DMS114 treated with DMSO at 0.1 percent for 48 hours (cell line): Measurements from ENCODE around the gene AFTPH.

Experiments
- DNase-seq: peaks from one replicate; lab custom pipeline; 2025; ENCODE audit not compliant: unreplicated experiment; lab: John Stamatoyannopoulos, UW

AFTPH gene

DNA sequence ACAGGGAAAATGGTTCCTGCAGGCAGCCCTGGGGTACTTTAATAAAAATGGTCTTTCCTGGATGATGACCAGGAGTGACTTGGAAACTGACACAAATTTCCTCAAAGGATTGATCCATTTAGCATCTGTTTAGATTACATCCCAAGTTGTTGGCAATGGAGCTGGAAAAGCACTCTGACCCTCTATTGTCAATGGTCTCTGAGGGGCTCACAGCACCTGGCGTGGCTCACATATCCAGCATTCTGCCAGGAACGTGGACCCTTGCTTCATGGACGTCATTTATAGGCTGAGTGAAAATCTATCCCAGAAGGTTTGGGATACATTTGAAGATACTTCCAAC, 85.8 kb downstream of the AFTPH start:
- no peak for DNase-seq

DNA sequence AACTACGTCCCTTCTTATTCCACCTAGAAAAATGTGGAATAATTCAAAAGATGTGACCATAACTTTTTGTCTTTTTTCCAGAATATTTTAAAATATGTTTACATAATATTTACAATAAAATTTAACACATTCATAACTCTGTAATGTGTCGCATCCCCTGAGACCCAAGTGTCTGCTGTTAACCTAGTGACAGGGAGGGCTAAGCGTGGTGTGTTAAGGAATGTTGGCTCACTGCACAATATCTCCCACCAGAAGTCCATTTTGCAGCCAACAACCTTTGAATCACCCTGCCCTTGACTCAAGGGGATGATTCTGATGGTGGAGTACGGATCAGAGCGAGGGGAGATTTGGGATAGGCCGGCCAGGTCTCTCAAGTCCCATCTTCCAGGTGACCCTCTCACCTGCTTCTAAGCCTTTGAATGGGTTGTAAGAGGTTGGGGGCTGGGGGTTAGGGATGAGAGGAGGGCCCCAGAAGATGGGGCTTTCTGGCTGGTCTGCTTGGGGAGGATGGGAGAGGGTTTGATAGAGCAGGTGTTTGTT, 86.3 kb downstream of the AFTPH start:
- no peak for DNase-seq

DNA sequence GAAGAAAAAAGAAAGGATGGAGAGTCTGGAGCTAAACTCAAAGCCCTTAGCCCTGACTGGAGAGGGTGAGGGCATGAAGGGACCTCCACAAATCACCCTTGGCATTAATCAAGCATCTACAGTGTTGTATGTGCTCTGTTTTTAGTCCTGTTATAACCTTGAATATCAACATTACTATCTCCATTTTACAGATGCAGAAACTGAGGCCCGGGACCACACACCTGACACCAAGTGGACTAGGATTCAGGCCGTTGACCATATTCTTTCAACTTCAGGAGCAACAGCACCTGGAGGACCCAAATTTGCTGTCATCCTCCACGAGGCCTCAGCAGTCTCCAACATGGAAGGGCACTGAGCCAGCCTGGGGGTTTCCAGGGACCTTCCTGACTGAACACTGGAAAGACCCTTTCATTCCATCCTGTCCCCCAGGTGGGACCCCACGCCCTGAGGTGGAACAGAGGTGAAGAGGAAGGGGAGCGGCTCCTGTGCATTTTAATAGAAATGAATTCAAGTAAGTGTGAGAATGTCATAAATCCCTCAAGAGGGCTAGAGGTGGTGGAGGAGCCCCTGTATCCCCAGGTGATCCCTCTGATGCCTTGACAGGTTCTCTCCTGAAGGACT, 88.6 kb downstream of the AFTPH start:
- no peak for DNase-seq

DNA sequence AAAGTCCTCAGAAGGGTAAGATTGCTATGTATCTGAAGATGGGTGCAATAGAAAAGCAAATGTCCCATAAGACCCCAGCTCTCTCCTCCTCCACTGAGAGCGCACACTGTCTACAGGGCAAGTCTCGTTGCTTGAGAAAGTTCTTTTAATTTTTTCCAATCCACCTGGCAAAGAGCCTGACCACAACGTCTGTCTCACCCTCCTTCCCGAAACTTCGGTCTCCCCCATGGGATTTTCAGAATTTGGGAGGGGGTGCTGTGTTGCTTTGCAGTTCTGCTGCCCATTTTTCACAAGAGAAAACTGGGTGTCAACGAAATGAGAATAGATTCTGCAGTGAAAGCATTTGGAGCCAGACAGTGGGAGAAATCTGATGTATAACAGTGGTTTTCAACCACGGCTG, 89.1 kb downstream of the AFTPH start:
- DNase-seq: no peak

DNA sequence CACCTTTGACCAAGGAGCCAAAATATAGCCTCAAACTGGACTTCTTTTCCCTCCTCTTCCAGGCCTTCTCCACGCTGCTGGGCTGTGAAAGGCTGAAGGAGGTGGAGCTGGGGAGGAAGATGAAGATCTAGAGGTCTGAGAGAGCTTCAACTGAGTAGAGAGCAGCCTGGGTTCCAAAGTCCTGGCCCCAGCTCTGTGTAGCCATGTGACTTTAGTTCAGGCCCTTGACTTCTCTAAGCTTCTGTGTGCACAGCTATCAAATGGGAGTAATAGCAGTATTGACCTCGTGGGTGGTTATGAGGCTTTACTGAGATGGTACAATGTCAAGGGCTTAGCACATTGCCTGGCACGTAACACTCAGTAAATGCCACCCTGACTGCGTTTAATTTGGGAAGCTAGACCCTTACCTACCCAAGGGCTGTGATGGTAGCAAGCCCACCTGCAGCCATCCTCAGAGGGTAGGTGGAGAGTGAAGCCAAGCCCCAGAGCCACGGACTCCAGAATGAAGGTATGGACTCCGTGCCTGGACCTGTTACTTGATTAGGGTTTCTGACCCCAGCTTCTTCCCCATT, 91.2 kb downstream of the AFTPH start:
- no peak for DNase-seq

DNA sequence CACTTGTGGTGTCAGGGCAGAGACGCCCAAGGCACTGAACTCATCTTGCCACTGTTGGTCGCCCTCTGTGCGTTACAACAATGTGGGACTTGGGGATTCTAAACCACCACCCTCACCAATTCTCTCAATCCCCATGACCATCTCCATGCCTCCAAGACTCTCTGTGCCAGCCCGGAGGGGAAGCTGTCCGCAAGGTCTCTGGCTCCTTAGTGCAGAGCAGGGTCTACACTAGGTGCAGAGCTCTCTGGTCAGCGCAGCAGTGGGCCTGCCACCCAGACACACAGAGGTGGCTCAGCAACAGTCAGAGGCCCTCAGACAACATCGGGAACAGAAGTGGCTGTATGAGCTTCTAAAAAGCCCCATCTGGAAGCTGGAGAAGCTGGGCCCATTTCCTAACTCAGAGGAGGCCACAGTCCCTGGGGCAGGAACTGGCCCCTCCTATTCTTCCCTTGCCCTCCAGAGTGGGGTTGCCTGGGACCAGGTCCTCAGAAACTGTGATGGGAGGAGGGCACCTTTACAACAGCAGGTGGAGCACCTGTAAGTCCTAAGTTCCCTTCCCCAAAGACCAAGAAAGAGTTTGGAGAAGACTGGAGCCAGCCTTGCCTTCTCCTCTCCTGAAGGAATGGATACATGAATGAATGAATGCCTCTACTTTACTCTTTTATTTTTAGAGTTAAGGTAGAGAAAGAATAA, 91.9 kb downstream of the AFTPH start:
- DNase-seq: no peak

DNA sequence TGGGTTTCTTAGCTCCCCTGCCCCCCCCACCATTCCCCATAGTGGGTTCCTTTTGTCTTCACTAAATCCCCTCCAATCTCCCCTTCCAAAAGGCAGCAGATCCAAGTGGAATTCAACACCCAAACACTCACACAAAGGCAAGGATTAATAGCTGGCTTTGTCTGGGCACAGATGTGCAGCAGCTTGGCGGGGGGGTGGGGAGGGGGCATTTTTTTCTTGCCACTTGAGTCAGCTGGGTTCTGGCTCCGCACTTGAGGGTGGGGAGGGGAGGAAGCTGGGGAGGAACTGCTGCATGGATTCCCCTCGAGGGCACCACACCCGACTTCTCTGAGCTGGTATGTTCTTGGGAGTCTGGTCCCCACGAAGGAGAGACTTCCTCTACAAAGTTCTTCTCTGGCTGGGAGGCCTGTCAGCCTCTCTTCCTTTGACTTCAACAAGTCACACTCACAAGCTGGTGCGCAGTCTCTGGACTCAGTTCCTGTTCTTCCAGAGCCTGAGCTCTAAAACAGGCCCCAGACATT, 93.6 kb downstream of the AFTPH start:
- DNase-seq: no peak

DNA sequence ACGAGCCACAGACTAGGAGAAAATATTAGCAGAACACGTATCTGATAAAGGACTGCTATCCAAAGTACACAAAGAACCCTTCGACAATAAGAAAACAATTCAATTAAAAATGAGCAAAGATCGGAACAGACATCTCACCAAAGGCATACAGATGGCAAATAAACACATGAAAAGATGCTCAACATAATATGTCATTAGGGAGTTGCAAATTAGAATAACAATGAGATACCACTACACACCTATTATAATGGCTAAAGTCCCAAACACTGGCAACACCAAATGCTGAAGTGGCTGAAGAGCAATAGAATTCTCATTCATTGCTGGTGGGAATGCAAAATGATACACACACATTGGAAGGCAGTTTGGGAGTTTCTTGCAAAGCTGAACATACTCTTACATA, 96.5 kb downstream of the AFTPH start:
- DNase-seq: no peak

DNA sequence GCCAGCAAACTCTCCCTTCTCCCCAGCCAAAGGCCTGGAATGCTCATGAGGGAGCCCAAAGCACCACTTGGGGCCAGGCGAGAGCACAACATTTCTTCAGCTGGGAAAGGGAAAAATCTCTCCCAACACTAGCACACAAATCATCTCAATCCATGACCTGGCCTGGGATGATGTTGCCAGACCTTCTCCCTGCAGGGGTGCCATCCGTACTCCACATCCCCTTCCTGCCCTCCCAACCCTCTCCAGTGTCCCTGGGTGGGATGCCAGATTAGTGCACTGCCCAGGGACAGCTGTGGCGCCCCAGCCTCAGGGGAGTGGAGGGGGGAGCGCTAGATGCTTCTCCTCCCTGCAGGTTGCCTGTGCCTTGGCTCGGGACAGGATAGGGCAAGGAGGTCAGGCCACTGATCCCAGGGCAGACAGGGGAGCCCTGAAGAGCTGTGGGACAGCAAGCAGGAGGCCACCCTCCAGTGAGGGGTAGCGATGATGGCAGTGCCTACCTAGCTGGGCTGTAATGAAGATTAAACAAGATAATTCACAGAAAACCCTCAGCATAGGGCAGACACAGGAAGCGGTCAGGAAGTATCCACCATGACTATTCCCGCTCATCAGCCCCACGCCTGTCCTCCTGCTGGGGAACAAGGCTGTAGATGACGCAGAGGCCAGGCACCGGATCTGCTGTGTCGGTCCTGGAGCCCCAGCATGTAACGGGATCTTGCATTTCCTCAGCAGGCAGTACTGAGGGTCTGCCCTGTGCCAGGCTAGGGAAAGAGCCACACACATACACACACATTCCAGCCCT, 98.5 kb downstream of the AFTPH start:
- DNase-seq: no peak

DNA sequence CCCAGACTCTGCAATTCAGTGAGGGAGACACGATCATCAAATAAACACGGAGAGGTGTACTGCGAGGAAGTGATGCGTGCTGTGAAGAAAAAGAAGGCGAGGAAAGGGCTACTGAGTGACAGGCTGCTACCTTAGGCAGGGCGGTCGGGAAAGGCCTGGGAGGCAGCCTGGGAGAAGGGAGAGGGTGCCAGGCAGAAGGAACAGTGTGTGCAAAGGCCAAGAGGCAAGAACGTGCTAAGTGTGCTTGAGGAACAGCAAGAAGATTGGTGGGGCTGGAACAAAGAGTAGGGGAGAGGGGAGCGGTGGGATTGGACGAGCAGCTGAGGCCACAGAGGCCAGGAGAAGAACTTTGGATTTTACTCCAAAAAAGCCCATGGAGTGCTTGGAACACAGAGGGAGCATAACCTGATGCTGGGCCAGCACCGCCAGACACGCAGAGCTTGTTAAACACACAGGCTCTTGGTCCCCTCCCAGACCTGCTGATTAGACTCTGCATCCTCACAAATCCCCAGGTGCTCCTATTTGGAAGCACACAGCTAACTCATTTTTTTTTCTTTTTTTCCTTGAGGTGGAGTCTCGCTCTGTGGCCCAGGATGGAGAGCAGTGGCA, 99.2 kb downstream of the AFTPH start:
- no peak for DNase-seq

DNA sequence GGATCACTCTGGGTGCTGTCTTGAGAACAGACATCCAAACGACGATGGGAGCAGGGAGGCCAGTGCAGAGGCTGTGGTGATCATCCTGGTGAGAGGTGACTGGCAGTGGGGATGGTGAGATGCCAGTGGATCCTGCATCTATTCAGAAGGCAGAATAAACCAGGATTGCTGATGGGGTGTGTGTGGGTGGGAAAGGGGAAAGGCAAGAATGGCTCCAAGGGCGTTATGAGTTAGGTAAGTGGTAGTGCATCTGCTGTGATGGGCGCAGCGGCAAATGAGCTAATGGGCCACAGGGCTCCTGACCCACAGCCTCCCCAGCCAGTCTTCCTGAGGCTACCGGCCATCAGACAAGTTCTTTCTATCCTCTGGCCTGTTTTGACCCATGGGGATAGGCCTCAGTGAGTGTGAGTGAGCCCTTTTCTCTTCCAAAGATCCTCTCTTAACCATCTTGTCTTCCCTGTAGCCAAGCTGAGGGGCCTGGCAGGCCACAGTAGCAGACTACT, 100.0 kb downstream of the AFTPH start:
- DNase-seq: no peak

DNA sequence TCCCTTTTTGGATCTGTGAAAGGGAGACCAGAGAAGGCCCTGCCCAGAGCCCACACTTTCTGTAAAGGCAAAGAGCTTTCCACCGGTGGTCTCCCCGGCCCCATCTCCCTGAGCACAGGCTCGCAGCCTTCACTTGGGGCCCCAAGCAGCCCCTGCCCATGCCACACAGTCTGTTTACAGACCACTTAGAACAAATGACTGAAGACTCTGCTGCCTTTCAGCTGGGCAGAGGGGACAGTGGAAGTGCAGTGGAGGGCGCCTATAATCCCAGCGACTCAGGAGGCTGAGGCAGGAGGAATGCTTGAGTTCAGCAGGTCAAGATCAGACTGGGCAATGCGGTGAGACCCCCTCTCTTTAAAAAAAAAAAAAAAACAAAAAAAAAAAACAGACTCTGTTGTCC, 100.7 kb downstream of the AFTPH start:
- no peak for DNase-seq

DNA sequence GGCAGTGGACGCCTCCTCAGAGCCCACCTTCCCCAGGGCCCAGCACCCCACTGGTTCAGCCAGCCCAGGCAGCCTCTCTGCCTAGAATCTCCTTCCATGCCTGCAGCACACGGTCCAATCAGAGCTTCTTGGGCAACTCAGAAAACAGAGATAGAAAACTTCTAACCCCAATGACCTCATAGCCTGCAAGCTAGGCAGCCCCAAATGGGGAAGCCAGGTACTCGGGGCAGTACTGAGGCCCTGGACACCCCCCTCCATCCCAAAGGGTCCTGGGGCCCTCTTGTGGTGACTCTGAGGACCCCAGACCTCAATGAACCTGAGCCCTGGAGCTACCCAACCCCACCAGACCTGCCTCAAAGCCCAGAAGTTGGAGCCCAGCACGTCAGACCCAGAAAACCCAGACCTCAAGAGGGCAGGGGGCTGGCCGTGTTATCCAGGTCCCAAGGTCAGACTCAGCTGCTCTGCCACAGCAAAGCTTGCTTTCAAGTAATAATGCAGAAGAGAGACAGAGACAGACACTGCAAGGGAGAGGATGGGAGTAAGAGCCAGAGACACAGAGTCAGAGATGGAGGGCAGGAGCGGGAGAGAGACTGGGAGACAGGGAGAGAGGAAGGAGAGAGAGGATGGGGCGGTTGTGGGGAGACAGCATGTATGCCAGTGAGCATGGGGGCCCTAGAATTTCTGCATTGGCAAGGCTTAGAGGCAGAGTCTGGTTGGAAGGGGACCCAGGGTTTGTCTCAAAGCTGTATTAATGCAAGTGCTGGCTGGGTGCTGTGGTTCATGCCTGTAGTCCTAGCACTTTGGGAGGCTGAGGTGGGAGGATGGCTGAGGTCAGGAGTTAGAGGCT, 101.4 kb downstream of the AFTPH start:
- no peak for DNase-seq

DNA sequence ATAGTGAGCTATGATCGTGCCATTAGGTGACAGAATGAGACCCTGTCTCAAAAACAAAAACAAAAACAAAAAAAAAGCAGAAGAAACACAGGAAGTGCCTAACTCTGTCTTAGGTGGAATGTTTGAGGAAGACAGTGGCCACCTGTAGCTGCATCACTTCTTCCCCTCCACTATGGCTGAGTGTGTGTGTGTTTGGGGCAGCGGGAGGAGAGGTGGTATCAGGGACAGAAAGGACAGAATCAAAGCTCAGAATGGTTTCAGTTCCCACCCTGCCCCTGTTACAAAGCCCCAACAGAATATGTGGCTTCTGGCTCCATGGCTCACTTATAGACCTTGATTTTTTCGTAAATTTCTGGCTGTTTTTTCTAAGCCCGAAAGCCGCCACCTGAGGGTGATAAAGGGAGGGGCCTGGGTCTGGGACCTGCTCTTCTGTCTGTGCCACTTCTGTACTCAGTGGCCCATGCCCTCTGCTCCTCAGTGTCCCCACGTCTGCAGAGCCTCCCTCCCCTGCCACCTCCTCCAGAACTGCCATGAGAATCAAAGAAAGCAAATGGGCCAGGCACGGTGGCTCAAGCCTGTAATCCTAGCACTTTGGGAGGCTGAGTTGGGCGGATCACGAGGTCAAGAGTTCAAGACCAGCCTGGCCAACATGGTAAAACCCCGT, 102.2 kb downstream of the AFTPH start:
- DNase-seq: no peak

DNA sequence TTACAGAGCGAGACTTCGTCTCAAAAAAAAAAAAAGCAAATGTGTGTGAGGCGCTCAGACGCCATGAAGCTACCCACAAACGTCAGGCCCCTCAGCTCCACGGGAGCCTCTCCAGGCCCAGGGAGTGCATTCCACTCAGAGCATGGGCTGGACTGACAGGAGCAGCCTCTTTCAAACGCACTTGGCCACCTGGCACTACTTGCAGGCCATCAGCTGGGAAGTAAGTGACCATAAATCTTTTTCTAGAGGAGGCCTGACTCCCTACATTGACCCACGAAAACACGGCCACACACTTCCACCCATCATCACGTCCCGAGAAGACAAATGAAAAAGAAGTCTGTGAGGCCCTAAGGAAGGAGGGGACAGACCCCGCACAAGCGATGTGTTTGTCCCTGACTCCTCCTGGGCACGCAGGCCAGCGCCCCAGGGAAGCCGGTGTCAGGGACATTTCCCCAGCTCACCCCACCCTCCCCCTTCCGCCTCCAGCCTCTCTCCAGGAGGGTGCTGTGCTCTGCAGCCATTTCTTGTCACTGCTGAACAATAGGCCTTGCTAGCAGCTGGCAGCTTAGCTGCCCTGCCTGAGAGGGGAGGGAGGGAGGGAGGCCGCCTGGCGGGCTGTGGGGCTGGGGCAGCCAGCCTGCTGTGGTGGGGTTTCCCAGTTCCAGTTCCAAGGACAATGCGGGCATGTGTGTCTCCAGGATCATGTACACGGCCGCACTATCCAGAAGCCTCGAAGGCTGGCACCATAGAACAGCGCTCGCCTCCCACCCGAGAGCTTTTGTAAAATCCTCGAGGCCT, 103.0 kb downstream of the AFTPH start:
- DNase-seq: no peak

DNA sequence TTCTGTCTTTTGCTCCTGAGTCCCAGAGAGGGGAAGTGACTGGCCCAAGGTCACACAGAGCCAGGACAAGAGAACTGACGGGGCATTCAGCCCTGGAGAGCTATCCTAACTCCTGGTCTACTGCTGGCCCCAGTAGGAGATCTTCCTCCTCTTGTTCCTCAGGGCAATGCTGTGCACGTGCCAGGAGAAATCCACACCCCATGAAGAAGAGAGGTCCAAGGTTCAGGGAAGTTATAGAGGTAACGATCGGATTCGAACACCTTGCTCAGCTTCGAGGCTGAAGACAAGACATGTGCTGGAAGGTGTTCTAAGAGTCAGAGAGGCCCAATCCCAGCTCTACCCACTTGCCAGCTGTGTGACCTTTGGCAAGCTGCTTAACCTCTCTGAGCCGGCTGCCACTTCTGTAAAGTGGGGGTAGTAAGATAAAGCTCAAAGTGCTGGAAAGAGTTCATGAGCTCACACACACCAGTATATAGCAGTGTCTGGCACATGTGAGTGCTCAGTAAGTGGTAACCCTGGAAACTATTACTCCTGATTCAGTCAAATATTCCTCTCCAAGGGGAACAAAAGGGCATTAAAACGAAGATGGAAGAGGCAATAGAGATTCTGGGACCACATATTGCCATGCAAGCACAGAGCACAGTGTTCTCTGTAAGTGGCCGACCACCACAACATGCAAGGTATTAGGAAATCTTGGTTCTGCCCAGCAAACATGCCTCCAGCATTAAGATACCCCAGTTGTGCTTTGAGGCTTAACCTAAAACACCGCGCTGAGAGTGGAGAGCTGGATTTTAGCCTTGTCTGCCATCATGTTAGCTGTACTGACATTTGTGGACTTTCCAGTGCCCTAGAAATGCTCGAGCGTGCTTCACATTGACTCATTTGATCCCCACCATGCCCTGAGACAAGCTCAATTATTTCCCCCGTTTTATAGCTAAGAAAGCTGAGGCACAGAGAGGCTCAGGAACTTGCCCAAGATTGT, 104.0 kb downstream of the AFTPH start:
- no peak for DNase-seq

DNA sequence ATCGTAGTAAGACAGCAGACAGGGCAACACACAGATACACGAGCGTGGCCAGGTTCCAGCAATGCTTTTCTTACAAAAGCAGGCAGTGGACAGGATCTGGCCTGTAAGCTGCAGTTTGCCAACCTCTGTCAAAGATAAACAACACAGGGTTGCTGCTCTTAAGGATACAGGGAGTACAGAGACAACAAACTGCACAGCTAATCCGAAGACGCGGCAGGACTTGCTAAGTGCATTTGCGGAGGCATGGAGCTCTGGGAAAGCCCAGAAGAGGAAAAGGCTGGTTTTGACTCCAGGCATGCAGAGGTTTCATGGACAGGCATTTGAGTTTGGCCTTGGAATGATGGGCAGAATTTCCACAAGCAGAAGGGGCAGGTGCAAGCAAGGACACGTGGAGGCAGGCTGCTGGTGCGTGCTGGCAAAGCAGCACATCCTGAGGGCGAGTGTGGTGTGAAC, 105.2 kb downstream of the AFTPH start:
- DNase-seq: no peak
